Activated CD8-positive, alpha-beta memory T cell treated with anti-CD3 and anti-CD28 coated beads, Interleukin-2, amount 50 U/mL, for 24 hours (primary cell): ENCODE data around the gene ETNPPL.

Experiments used
- DNase-seq: peaks from one replicate; pipeline ENCODE4 v3.0.0-alpha.2; 2020; ENCODE audit errors: extremely low read depth

ETNPPL gene

GRCh38 chr4:108762559-108763225 is at the start of gene ETNPPL:
TSS of gene ETNPPL (minus strand) at chr4:108763053. CDS start at chr4:108762898, 155 bp downstream.
- no peak for DNase-seq

- DNase-seq, result no peak
Observed at GRCh38 chr4:108811486-108811885, 48.6 kb upstream of the ETNPPL start.

- no peak for DNase-seq
Observed at GRCh38 chr4:108810087-108810486, 47.2 kb upstream of the ETNPPL start.

DNA sequence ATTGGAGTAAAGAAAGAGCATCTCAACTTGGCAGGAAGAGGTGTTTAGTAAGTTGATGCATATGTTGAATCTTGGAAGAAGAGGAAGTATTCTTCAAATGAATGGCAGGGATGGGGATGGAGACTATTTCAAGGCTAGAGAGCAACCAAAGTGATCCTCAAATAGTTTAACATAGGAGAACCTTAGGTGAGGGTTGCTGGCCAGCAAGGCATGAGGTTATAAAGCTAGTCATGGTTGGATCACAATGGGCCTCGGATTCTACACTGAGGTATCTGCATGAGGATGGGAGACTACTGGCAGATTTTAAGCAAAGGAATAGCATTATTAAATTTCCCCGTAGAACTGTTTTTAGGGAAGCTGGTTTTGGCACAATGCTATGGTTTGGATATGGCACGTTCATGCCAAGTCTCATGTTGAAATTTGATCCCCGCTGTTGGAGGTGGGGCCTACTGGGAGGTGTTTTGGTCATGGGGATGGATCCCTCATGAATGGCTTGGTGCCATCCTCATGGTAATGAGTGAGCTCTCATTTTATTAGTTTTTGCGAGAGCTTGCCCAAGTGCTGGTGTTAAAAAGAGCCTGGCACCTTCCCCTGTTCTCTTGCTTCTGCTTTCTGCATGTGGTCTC is 41.9 kb upstream of the ETNPPL start:
- no peak for DNase-seq

DNA sequence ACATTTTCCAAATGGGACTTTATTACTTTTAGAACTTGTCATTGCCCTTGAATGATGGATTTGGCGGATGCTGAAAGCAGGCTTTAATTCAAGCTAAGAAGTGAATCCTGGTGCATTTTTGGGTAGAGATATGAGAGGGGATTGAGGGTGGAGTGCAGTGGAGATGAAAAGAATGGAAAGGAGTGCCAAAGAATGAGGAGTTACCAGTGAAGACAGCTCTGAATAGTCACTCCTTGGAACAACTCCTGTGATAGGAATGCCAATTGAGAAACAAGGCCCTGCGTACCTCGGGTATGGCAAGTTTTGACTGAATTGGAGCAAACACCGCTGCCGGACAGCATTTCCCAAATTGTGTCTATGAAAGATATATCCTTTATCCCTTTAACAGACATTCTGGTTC is 36.5 kb upstream of the ETNPPL start:
- DNase-seq, result no peak

DNA sequence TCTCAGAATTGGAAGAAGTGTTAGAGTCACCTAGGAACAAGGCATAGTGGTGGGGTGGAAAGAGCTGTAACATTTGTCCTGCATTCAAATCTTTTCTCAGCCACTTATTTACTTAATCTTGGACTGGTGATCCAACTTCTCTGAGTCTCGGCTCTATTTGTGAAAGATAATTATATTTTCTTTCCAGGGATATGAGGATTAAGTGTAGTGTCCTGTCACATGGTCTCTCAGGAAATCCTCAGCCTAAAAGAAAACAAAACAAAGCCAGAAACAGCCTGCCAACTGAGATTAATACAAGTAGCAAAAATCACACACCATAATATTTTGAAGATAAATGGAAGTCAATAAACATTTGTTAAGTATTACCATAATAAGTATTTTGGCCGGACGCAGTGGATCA is 33.3 kb upstream of the ETNPPL start:
- no peak for DNase-seq

GRCh38 chr4:108795733-108796132 is 32.9 kb upstream of the ETNPPL start:
- no peak for DNase-seq

GRCh38 chr4:108794136-108794535 is 31.3 kb upstream of the ETNPPL start:
- DNase-seq, result no peak

GRCh38 chr4:108793415-108793814 is 30.6 kb upstream of the ETNPPL start:
- no peak for DNase-seq

- DNase-seq, result no peak
Observed at GRCh38 chr4:108788731-108789130, 25.9 kb upstream of the ETNPPL start.

DNA sequence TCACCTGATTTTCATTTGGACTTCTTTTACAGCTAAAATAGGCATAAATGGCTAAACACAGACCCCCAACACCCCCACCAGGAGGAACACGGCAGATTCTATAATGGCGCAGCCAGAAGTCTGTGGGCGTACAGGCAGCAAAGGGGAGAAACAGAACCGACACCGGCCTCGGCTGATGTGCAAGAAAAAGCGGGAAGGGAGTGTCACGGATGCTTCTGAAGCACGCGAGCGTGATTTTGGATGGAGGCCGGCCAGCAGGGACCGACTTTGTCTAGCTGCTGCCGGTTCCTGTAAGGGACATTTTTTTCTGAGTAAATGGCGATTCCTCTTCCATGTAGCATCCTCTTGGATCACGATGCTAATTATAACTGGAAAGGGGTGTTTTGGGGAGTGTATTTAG is 24.9 kb upstream of the ETNPPL start:
- no peak for DNase-seq

GRCh38 chr4:108787106-108787505 is 24.3 kb upstream of the ETNPPL start:
- no peak for DNase-seq

- no peak for DNase-seq
Observed at GRCh38 chr4:108786351-108786750, 23.5 kb upstream of the ETNPPL start.

- DNase-seq, result no peak
Observed at GRCh38 chr4:108783665-108784463, 21.0 kb upstream of the ETNPPL start.

DNA sequence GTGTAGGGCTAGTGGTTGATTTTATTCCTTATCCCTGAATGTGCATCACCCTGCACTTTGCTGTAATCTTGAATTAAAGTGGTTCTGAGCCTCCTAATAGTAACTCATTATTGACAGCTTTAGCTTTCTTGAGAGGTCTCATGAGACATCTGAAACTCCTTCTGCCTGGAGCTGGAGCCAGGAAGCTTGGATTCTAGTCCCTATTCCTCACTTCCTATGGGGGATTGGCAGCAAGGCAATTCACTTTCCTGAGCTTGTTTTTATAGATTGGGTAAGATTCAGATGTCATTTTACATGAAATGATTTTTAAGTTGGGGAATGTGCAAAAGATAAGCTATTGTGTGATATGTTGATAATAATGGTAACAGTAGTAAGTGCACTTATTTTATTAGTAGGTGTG is 17.1 kb upstream of the ETNPPL start:
- DNase-seq, result no peak

- DNase-seq, result no peak
Observed at GRCh38 chr4:108777388-108777787, 14.5 kb upstream of the ETNPPL start.

DNA sequence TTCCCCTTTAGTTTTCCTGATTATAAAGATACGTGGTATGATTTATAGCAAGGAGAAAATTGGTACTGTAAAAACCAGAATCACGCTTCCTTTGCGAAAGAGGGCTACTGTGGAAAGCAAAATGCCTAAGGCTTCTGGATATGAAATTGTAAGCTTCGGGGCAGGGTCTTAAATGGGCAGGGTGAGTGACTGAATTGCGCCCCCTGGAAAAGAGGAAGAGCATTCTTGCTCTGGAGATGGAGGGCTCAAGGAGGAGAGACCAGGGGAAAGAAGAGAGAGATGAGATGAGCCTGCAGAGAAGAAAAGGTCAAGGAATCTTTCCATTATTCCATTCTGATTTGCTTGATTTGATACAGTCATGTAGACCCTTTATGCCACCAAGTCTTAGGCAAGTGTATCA is 13.1 kb upstream of the ETNPPL start:
- no peak for DNase-seq

DNA sequence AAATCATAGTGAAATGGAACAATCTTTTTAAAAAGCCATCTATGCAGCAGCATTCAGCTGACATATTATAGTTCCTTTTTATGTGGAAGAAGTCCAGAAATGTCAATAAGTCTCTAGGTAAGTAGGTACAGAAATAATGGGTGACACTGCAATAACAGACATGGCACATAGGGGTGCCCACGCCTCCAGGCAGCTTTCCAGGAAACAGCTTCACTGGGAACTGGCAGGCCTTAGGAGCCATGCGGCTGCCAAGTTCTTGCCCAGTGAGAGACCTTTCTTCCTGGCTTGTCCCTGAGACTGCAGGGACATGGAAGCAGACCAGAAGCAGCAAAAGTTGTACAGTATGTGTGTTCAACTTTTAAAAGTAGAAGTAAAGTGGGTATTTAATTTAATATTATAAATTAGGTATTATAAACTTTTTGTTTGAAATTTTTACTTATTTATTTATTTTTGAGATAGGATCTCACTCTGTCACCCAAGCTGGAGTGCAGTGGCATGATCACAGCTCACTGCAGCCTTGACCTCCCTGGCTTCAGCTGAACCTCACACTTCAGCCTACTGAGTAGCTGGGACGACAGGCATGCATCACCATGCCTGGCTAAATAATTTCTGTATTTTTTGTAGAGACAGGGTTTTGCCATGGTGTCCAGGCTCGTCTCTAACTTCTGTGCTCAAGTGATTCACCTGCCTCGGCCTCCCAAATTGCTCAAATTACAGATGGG is 12.1 kb upstream of the ETNPPL start:
- no peak for DNase-seq

DNA sequence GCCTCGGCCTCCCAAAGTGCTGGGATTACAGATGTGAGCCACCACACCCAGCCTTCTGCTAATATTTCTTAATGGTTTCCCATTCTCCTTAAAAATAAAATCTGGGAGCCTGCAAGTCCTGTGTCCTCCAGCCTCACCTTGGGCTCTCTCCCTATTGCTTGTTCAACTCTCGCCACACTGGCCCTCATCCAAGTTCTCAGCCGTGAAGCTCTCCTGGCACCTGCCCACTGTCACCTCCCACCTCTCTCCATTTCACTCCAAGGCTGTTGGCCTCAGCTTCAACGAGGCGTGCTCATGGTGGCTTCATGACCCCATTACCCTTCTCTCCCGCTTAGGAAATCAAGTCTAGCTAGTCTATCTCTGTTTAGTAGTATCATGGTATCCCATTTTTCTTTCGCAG is 9.5 kb upstream of the ETNPPL start:
- no peak for DNase-seq

DNA sequence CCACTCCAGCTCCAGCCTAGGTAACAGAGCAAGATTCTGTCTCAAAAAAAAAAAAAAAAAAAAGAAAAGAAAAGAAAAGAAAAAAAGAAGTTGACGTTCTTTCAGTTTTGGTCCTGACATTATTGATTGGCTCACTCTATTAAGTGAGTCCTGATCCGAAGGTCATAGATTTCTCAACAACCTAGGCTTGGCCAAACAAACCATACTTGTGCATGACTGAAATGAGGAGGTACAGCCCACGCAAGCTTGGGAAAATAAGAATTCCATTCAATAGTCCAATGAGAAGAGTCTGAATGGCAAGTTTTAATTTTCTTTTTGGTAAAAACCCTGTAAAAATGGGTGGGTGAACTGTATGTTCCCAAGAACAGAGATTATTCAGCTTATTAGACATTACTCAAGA is 3.2 kb upstream of the ETNPPL start:
- no peak for DNase-seq

DNA sequence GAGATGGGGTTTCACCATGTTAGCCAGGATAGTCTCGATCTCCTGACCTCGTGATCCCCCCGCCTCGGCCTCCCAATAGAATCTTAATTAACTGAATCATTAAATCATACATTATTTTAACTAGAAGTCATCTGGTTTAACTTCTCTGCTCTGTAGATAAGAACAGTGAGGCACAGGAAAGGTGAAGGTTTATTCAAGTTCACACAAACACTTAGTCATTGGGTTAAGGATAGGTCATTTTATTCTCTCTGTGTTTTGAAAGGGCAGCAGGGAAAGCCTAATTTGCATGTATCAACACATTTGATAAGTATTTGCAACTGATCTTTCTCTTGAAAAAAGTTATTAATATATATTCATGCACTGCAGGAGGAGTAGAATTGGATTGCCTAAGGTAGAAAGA is 1.1 kb upstream of the ETNPPL start:
- DNase-seq, result no peak

DNA sequence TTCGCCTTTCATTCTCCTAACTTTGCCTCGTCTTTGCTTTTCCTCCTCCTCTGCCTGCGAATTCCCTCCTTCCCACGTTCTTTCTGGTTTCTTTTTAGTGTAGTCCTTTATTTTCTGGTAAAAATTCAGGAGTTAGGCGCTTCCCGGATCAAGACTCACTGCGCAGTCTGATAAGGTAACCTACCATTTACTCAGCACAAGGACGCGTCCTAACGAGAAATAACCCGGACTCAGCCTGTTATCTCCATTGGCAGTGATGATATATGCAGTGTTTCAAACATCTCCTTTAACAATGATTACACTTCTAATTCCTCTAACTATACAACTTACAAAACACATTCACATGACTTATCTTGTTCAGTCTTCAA is 357 bp upstream of the ETNPPL start:
- DNase-seq, result no peak
